Caco-2 (cell line): ENCODE measurements around the gene PRSS22. TPM values are rescaled to one million over a fixed set of nuclear protein-coding genes. Genes with fewer than 3 reads are reported as not detected.

Experiments used
- BruUV-seq: library from RNA; stranded (reverse); fragments of 400-500 nt; replicated peaks from 2 replicates; lab custom pipeline; 2021; lab: Mats Ljungman, UMichigan
- CTCF ChIA-PET: fragments of 300-600 bp; sonication (Branson Sonifier 250); formaldehyde crosslinking; loops from one replicate; lab custom pipeline; 2022; ENCODE audit warnings: antibody characterized with exemption; lab: Charles Lee
- POLR2A ChIA-PET: fragments of 300-600 bp; sonication (Branson Sonifier 250); formaldehyde crosslinking; loops from one replicate; lab custom pipeline; 2022; ENCODE audit warnings: antibody characterized with exemption; lab: Charles Lee
- DNase-seq, 2 experiments: peaks; one replicate each; pipeline versions ENCODE4 v3.0.0 to v3.0.0-alpha.2; 2020 to 2022
- H3K27me3 ChIP-seq: replicated peaks from 2 replicates; pipeline ENCODE4 v1.6.0; 2011; ENCODE audit warnings: low read length; ENCODE audit not compliant: control insufficient read depth, insufficient read depth
- H3K36me3 ChIP-seq: 2 replicates; pipeline ENCODE4 v1.5.1; 2011; ENCODE audit warnings: low read length; ENCODE audit not compliant: control insufficient read depth, insufficient read depth
- H3K4me1 ChIP-seq: fragments of 250-450 bp; sonication (Bioruptor Pico); 2 replicates; pipeline ENCODE4 v1.5.1; 2020; ENCODE audit warnings: mild to moderate bottlenecking
- H3K4me3 ChIP-seq: 2 replicates; pipeline ENCODE4 v1.5.1; 2011; ENCODE audit warnings: low read depth, mild to moderate bottlenecking, control low read depth, low read length
- H3K9me3 ChIP-seq: fragments of 250-450 bp; sonication (Bioruptor Pico); 2 replicates; pipeline ENCODE4 v1.5.1; 2020; ENCODE audit warnings: mild to moderate bottlenecking, moderate library complexity
- H3K27ac Mint-ChIP-seq: one replicate; pipeline ENCODE4 v1.8.0; 2022; ENCODE audit warnings: mixed read lengths; ENCODE audit not compliant: unreplicated experiment
- H3K27me3 Mint-ChIP-seq: one replicate; pipeline ENCODE4 v1.8.0; 2022; ENCODE audit warnings: mixed read lengths; ENCODE audit not compliant: insufficient read depth, unreplicated experiment
- H3K36me3 Mint-ChIP-seq: one replicate; pipeline ENCODE4 v1.8.0; 2022; ENCODE audit warnings: mild to moderate bottlenecking, mixed read lengths; ENCODE audit not compliant: insufficient read depth, unreplicated experiment
- H3K4me1 Mint-ChIP-seq: one replicate; pipeline ENCODE4 v1.8.0; 2022; ENCODE audit warnings: low read depth, mixed read lengths; ENCODE audit not compliant: unreplicated experiment
- H3K4me3 Mint-ChIP-seq: one replicate; pipeline ENCODE4 v1.8.0; 2022; ENCODE audit warnings: mild to moderate bottlenecking, moderate library complexity, mixed read lengths; ENCODE audit not compliant: unreplicated experiment
- H3K9me3 Mint-ChIP-seq: one replicate; pipeline ENCODE4 v1.8.0; 2022; ENCODE audit warnings: mixed read lengths; ENCODE audit not compliant: unreplicated experiment
- CTCF ChIP-seq, 2 experiments: fragments of 200-600 bp in 1 of 2; IDR thresholded peaks; 1 replicate in 1 of 2; 2 replicates in 1 of 2; pipeline versions ENCODE4 v1.5.1 to v1.8.0; 2011 to 2022; ENCODE audit warnings: antibody characterized with exemption in 1 of 2, control low read depth in 1 of 2, inconsistent platforms in 1 of 2, low read depth in 1 of 2, low read length in 1 of 2, mild to moderate bottlenecking in 1 of 2, moderate library complexity in 1 of 2; ENCODE audit not compliant: insufficient read depth in 1 of 2, severe bottlenecking in 1 of 2, unreplicated experiment in 1 of 2
- intact Hi-C: fragments of 100-400 bp; cut with micrococcal nuclease; formaldehyde crosslinking; loops from one replicate; pipeline ENCODE4 v1.10.0; 2022; ENCODE audit not compliant: unreplicated experiment
- total RNA-seq: library from RNA; stranded (reverse); gene quantifications from 2 replicates; pipeline ENCODE4 v1.2.3, GENCODE V29; 2022

Gene PRSS22
- total RNA-seq, 1 experiment from 2014 or later = 131 TPM

GRCh38 chr16:2817340-2818271 is 40.4 kb downstream of the PRSS22 start:
- Histone ChIP-seq H3K27me3 (no peaks in the 10 kb centered on the region), H3K4me1 (peaks cover 10% of the 10 kb centered on the region), H3K4me3 (no peak overlapping the region), H3K36me3 (no peaks in the 10 kb centered on the region), H3K9me3 (no peaks in the 10 kb centered on the region)
- no peak for TF ChIP-seq CTCF (IDR thresholded peaks at IDR 0.05; ENCODE audit: insufficient read depth in 1 of 2, low read depth in 1 of 2, low read length in 1 of 2, severe bottlenecking in 1 of 2, unreplicated experiment in 1 of 2)
- Mint-ChIP-seq H3K27me3 (no peaks in the 10 kb centered on the region), H3K27ac (no peak overlapping the region), H3K36me3 (no peaks in the 10 kb centered on the region), H3K9me3 (no peaks in the 10 kb centered on the region), H3K4me3 (no peak overlapping the region), H3K4me1 (no peaks in the 10 kb centered on the region)
- BruUV-seq = no TSS peak
- intact Hi-C loops = no loop called here
- DNase-seq = no peak
- ChIA-PET CTCF (interaction anchor here (1.0 kb wide), 1 partner anchor 12 kb away, joined by 3 read pairs; no protein-coding TSS in a partner anchor), POLR2A (interaction anchor here (0.6 kb wide), 1 partner anchor 40 kb away, joined by 3 read pairs; no protein-coding TSS in a partner anchor)

GRCh38 chr16:2816751-2817339 is 41.1 kb downstream of the PRSS22 start, which contains the start of gene PRSS21:
PRSS21 (plus strand) TSS chr16:2817237; CDS start chr16:2817269, 32 bp downstream.
- H3K9me3 ChIP-seq = no peaks in the 10 kb centered on the region
- no peak for TF ChIP-seq CTCF (IDR thresholded peaks at IDR 0.05; ENCODE audit: insufficient read depth in 1 of 2, low read depth in 1 of 2, low read length in 1 of 2, severe bottlenecking in 1 of 2, unreplicated experiment in 1 of 2)
- Mint-ChIP-seq H3K27ac (no peak within 1 kb of the TSS), H3K36me3 (no peaks in the 10 kb centered on the region), H3K4me1 (no peaks in the 10 kb centered on the region), H3K27me3 (no peaks in the 10 kb centered on the region), H3K4me3 (no peak within 1 kb of the TSS), H3K9me3 (no peaks in the 10 kb centered on the region)
- H3K4me3 ChIP-seq = no peak within 1 kb of the TSS
- no peaks in the 10 kb centered on the region for H3K27me3 ChIP-seq
- BruUV-seq = no TSS peak
- CTCF ChIA-PET = interaction anchor here (1.0 kb wide), 1 partner anchor 13 kb away, joined by 3 read pairs; no protein-coding TSS in a partner anchor
- intact Hi-C loops = no loop called here
- no peaks in the 10 kb centered on the region for H3K36me3 ChIP-seq
- peaks cover 10% of the 10 kb centered on the region for H3K4me1 ChIP-seq
- POLR2A ChIA-PET = interaction anchor here (0.6 kb wide), 1 partner anchor 39 kb away, joined by 3 read pairs; no protein-coding TSS in a partner anchor
- DNase-seq = no peak

GRCh38 chr16:2815299-2815771 is 42.6 kb downstream of the PRSS22 start:
- intact Hi-C loops = no loop called here
- Mint-ChIP-seq H3K4me3 (no peak overlapping the region), H3K27me3 (no peaks in the 10 kb centered on the region), H3K9me3 (no peaks in the 10 kb centered on the region), H3K36me3 (no peaks in the 10 kb centered on the region), H3K4me1 (no peaks in the 10 kb centered on the region), H3K27ac (no peak overlapping the region)
- Histone ChIP-seq H3K27me3 (no peaks in the 10 kb centered on the region), H3K4me1 (peaks cover 10% of the 10 kb centered on the region), H3K4me3 (no peak overlapping the region), H3K9me3 (no peaks in the 10 kb centered on the region), H3K36me3 (no peaks in the 10 kb centered on the region)
- ChIA-PET POLR2A (no interaction called here), CTCF (no interaction called here)
- no TSS peak for BruUV-seq
- peak; percentile 46 to 65 for DNase-seq
- TF ChIP-seq CTCF (IDR thresholded peaks at IDR 0.05; ENCODE audit: insufficient read depth in 1 of 2, low read depth in 1 of 2, low read length in 1 of 2, severe bottlenecking in 1 of 2, unreplicated experiment in 1 of 2) = no peak
